ENCODE results near the gene CREBBP. TPM values are rescaled to one million over a fixed set of nuclear protein-coding genes. Genes with fewer than 3 reads are reported as not detected.

Gene CREBBP
- total RNA-seq, 2 donors from 2014 or later = 82.2 to 143 TPM

DNA sequence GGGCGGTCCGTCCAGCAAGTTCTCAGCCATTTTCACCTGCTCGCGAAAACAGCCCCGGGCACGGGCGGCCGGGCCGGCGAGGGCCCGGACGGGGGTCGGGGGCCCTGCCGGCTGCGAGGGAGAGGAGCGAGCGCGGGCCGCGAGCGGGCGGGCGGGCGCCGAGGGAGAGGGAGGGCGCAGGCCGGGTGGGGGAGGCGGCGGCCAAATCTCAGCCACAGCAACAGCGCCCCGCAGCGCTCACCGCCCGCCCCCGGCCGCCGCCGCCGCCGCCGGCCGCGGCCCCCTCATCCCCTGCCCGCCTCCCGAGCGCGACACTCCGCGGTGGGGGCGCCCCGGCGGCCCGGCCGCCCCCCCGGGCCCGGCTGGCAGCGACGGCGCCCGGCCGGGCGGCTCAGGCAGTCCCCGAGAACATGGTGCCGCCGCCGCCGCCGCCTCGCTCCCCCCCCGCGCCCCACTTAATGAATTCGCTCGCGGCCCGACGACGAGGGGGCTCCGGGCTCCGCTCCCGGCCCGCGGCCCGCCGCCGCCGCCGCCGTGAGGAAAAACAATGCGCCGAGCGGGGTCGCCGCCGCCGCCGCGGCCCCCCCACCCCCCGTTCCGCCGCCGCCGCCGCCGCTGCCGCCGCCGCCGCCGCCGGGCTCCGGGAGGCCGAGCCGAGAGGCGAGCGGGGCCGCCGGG is 487 bp downstream of the CREBBP start:
- TF ChIP-seq POLR2AphosphoS5 (IDR thresholded peaks at IDR 0.05) = no peak
- TF ChIP-seq, protein P1, sequence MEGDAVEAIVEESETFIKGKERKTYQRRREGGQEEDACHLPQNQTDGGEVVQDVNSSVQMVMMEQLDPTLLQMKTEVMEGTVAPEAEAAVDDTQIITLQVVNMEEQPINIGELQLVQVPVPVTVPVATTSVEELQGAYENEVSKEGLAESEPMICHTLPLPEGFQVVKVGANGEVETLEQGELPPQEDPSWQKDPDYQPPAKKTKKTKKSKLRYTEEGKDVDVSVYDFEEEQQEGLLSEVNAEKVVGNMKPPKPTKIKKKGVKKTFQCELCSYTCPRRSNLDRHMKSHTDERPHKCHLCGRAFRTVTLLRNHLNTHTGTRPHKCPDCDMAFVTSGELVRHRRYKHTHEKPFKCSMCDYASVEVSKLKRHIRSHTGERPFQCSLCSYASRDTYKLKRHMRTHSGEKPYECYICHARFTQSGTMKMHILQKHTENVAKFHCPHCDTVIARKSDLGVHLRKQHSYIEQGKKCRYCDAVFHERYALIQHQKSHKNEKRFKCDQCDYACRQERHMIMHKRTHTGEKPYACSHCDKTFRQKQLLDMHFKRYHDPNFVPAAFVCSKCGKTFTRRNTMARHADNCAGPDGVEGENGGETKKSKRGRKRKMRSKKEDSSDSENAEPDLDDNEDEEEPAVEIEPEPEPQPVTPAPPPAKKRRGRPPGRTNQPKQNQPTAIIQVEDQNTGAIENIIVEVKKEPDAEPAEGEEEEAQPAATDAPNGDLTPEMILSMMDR (IDR thresholded peaks at IDR 0.05) = peak in 2 of 4 experiments; percentile 19 to 38
- H3K4me3 ChIP-seq = peak overlapping the region; percentile 86 to 98
- intact Hi-C loops (cut with DNase I) = loop anchor here (1.0 to 5.0 kb wide), 4 partner anchors 108 to 353 kb away; partner anchors contain the start of gene TRAP1
- peak overlapping the region; percentile 80 to 82 for H3K27ac ChIP-seq
- WGBS = under 1% methylated on average over 29 of the region's 117 CpGs
- no peaks in the 10 kb centered on the region for H3K36me3 ChIP-seq
- no peaks in the 10 kb centered on the region for H3K9me3 ChIP-seq
- no peaks in the 10 kb centered on the region for H3K27me3 ChIP-seq (replicated peaks; ENCODE audit: insufficient read depth)
- H3K4me1 ChIP-seq (replicated peaks) = peaks cover 6% of the 10 kb centered on the region
- peak; percentile 69 for DNase-seq (ENCODE audit: low spot score)

DNA sequence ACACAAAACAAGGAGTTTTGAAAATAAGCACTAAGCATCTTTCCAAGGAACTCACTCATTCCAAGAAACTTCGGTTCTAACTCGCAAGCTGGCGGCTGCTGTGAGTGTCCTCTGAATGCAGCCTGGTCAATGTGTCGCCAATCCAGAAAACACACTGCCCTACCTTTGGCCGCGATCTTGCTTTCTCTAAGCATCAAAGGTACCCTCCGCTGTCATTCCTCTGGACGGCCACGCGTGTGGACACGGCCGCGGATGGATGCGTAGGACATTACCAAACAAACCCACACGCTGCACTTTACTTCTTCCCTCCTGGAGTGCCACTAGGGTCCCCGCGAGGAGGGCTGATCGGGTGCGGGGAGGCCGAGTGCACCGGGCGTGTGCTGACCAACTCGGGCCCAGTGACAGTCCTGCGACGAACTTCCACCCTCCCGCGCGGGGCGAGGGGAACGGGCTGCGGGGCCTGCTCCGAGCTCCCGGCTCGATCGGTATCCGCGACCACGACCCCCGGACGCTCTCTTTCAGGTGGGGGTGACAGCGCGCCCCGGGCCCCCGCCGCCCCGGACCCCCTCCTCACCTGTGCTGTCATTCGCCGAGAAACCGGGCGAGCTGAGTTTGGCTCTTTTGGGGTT is 1.1 kb downstream of the CREBBP start:
- peak; percentile 14 for DNase-seq (ENCODE audit: low spot score)
- Histone ChIP-seq H3K27ac (peak overlapping the region; percentile 70 to 82), H3K36me3 (no peaks in the 10 kb centered on the region), H3K4me1 (replicated peaks) (peaks cover 8% of the 10 kb centered on the region), H3K27me3 (replicated peaks; ENCODE audit: insufficient read depth) (no peaks in the 10 kb centered on the region), H3K4me3 (peak overlapping the region; percentile 86 to 98), H3K9me3 (no peaks in the 10 kb centered on the region)
- WGBS = 2% methylated on average over 37 of the region's 50 CpGs
- intact Hi-C loops (cut with DNase I) = loop anchor here (1.0 to 5.0 kb wide), 3 partner anchors 107 to 352 kb away; no protein-coding TSS in a partner anchor
- TF ChIP-seq POLR2A (IDR thresholded peaks at IDR 0.05) (no peak), POLR2AphosphoS5 (IDR thresholded peaks at IDR 0.05) (no peak)
- TF ChIP-seq, protein P1 (IDR thresholded peaks at IDR 0.05) = no peak

DNA sequence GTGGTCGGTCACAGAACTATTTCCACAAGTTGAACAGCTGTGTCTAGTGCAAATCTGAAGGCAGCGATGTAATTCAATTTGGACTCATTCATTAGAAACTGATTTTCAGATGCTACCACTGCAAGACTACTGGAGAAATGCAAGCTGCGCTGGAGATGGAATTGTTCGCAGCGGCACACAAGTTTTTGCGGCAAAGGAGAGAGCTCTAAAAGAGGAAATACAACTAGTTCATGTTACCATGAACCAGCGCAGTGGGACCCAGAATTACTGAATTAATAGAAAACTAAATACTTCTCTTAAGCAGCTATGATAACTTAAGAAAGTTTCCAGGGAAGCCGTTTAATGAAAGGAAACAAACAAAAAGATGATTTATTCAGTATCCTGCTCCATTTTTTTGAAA is 1.9 kb downstream of the CREBBP start:
- no peaks in the 10 kb centered on the region for H3K27me3 ChIP-seq (replicated peaks; ENCODE audit: insufficient read depth)
- no peaks in the 10 kb centered on the region for H3K36me3 ChIP-seq
- H3K27ac ChIP-seq = no peak overlapping the region
- DNase-seq (ENCODE audit: low spot score) = no peak
- intact Hi-C loops (cut with DNase I) = loop anchor here (1.0 to 5.0 kb wide), 3 partner anchors 106 to 351 kb away; no protein-coding TSS in a partner anchor
- no peaks in the 10 kb centered on the region for H3K9me3 ChIP-seq
- TF ChIP-seq POLR2AphosphoS5 (IDR thresholded peaks at IDR 0.05) (no peak), POLR2A (IDR thresholded peaks at IDR 0.05) (no peak)
- TF ChIP-seq, protein P1 (IDR thresholded peaks at IDR 0.05) = no peak
- 2% methylated on average over 8 of the region's 8 CpGs for WGBS
- H3K4me1 ChIP-seq (replicated peaks) = peaks cover 8% of the 10 kb centered on the region
- H3K4me3 ChIP-seq = peak overlapping the region; percentile 86 to 98

DNA sequence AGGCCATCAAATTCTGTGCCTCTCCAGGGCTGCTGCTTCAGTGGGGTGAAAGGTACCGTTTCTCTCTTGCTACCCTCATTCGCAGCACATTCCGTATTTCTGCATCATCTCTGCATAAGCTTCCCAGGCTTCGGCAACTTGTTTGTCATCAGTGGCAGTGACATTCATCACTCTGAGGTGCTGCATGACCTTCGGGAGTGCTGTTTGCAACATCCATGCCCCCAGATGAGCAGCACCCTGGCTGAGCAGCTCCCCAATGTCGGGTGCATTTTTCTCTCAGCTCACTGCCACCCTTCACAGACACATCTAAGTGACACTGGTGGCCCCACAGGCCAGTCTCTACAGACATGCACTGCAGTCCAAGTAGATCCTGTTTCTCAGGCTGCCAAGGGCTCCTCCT is 3.8 kb downstream of the CREBBP start:
- Histone ChIP-seq H3K36me3 (no peaks in the 10 kb centered on the region), H3K4me3 (no peak overlapping the region), H3K27ac (no peak overlapping the region), H3K4me1 (replicated peaks) (peaks cover 16% of the 10 kb centered on the region), H3K27me3 (replicated peaks; ENCODE audit: insufficient read depth) (no peaks in the 10 kb centered on the region), H3K9me3 (no peaks in the 10 kb centered on the region)
- intact Hi-C loops (cut with DNase I) = loop anchor here (5.0 kb wide), 2 partner anchors 104 to 349 kb away; no protein-coding TSS in a partner anchor
- TF ChIP-seq POLR2AphosphoS5 (IDR thresholded peaks at IDR 0.05) (no peak), POLR2A (IDR thresholded peaks at IDR 0.05) (no peak)
- TF ChIP-seq, protein P1 (IDR thresholded peaks at IDR 0.05) = no peak
- no peak for DNase-seq (ENCODE audit: low spot score)
- 28% methylated on average over 6 of the region's 6 CpGs for WGBS

All from prostate gland (tissue), 2 donors.